Stimulated activated effector memory CD8-positive, alpha-beta T cell treated with anti-CD3 and anti-CD28 coated beads, Interleukin-12 subunit alpha, Interleukin-12 subunit beta, amount 100 ng/mL, for 72 hours (primary cell): ENCODE data around the gene ZSWIM6.
A peak's percentile ranks its signal among the peaks of the same experiment; 100 is the strongest.
"Not testable (repeated sequence)": the region's sequence is repeated elsewhere in the genome, so short reads cannot be mapped to it uniquely, and the experiment has no call there.

Source experiments
- ATAC-seq: fragments of 150-1000 bp; cut with Tn5 transposase; 2 replicates; pipeline ENCODE4 v1.10.0; 2021
- DNase-seq, 2 donors: peaks; one replicate each; pipeline ENCODE4 v3.0.0; 2021 to 2022; ENCODE audit warnings: low spot score in 2 of 2
- H3K27ac Mint-ChIP-seq: one replicate; pipeline ENCODE4 v1.8.0; 2022; ENCODE audit warnings: mild to moderate bottlenecking, mixed read lengths
- H3K36me3 Mint-ChIP-seq: one replicate; pipeline ENCODE4 v1.8.0; 2022; ENCODE audit warnings: mild to moderate bottlenecking, mixed read lengths
- H3K4me1 Mint-ChIP-seq: one replicate; pipeline ENCODE4 v1.8.0; 2022; ENCODE audit warnings: mixed read lengths
- H3K4me3 Mint-ChIP-seq: one replicate; pipeline ENCODE4 v1.8.0; 2022; ENCODE audit warnings: mild to moderate bottlenecking, mixed read lengths
- H3K9me3 Mint-ChIP-seq: one replicate; pipeline ENCODE4 v1.8.0; 2022; ENCODE audit warnings: mixed read lengths

The ZSWIM6 gene

DNA sequence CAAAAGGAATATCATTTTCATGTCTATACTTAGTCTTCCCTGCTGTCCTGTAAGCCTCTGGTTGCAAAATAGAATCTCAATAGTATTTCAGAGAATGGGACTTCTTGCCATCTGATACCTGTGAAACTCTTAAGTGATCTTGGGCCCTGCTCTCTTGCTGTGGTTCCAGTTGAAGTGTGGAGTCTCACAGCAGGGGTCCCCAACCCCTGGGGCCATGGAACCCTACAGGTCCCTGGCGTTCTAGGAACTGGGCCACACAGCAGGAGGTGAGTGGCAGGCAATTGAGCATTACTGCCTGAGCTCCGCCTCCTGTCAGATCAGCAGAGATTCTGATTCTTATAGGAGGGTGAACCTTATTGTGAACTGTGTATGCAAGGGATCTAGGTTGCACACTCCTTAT is 65.9 kb downstream of the ZSWIM6 start:
- no peaks in the 10 kb centered on the region for H3K36me3 Mint-ChIP-seq
- ATAC-seq: no peak
- H3K27ac Mint-ChIP-seq: no peak overlapping the region
- H3K4me3 Mint-ChIP-seq: no peak overlapping the region
- no peaks in the 10 kb centered on the region for H3K9me3 Mint-ChIP-seq
- no peak for DNase-seq
- peaks cover 36% of the 10 kb centered on the region for H3K4me1 Mint-ChIP-seq

DNA sequence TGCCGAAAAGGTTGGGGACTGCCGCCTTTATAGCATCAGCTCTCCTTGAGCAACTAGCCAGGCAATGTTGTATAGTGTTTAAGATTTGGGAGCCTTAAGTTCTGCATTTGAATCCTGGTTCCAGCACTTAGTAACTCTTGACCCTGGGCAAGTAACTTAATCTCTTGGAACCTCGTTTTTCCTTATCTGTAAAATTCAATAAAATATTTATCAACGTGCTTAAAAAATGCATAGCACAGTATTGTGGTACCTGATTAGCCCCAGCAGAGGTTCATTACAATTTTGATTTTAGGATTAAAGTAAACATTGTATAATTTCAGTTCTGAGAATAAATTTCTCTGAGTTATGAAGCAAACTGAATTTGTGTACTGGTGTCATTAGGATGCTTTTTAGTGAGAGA is 66.4 kb downstream of the ZSWIM6 start:
- no peaks in the 10 kb centered on the region for H3K9me3 Mint-ChIP-seq

DNA sequence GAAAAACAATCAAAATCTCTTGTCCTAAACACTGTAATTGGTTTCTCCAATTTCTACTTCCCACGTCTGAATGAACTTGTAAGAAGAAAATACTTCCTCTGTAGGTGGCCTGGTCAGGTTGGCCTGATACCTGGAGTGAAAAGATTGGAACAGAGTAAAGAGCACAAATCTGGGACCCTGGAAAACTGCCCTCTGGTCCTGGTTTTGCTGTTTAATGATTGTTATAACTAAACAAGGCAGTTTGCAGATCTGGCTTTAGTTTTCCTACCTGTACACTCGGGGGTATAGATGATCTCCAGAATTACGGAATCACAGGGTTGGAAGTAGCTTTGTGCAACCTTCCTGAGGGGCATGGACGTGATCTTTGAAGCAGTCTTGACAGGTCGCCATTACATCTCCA is 67.6 kb downstream of the ZSWIM6 start:
- Mint-ChIP-seq H3K4me3 (no peak overlapping the region), H3K9me3 (no peaks in the 10 kb centered on the region), H3K4me1 (peaks cover 43% of the 10 kb centered on the region), H3K27ac (no peak overlapping the region), H3K36me3 (no peaks in the 10 kb centered on the region)
- DNase-seq (no peak), ATAC-seq (no peak)

More for the DNA sequence above, 66.4 kb downstream of the ZSWIM6 start:
- no peak overlapping the region for H3K27ac Mint-ChIP-seq
- no peak for DNase-seq
- no peak for ATAC-seq
- no peak overlapping the region for H3K4me3 Mint-ChIP-seq
- no peaks in the 10 kb centered on the region for H3K36me3 Mint-ChIP-seq
- peaks cover 38% of the 10 kb centered on the region for H3K4me1 Mint-ChIP-seq

DNA sequence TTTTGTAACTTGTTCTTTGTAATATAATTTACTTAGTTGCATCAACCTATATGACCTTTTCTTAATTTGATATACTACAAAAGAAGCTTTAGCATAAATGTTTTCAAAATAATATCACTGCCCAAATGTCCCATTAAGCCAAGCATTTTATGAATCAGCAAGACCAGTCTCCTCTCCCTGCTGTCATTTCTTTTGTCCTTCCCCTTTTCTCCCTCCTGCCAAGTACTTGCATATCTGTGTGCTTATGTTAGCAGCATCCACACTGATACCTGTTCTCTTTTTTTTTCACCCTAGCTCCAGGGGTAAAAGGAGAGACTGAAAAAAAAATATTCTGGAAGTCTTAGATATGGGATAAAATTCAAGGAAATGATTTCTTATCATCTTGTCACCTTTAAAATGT is 69.7 kb downstream of the ZSWIM6 start:
- DNase-seq (no peak), ATAC-seq (no peak)
- no peaks in the 10 kb centered on the region for H3K9me3 Mint-ChIP-seq
- H3K27ac Mint-ChIP-seq: no peak overlapping the region
- no peak overlapping the region for H3K4me3 Mint-ChIP-seq
- no peaks in the 10 kb centered on the region for H3K36me3 Mint-ChIP-seq
- peaks cover 42% of the 10 kb centered on the region for H3K4me1 Mint-ChIP-seq

DNA sequence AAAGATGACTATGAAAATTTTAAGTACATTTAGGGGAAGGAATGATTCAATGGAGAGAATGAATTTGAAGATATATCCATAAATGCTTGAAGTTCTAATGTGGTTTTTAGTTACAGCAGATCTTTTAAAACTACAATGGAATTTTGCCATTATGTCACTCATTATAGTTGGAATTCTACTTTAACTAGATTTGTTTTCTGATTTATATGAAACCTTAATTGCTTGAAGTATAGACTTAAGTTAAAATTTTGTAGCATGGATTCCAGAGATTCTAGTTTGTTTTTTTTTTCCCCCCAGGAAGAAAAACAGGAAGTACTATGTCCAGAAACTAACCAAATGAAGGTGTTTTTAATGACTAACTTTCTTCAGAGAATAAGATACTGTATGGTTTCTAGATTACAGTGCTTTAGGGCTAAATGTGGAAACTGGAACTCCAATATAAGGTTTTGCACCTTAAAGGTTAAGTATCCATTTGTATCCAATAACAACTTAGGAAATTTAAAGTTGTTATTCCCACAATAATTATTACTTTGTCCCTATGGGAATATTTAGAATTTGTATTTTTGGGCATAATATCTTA is 70.3 kb downstream of the ZSWIM6 start:
- no peak overlapping the region for H3K4me3 Mint-ChIP-seq
- no peaks in the 10 kb centered on the region for H3K36me3 Mint-ChIP-seq
- no peak overlapping the region for H3K27ac Mint-ChIP-seq
- H3K4me1 Mint-ChIP-seq: peaks cover 42% of the 10 kb centered on the region
- no peak for DNase-seq
- H3K9me3 Mint-ChIP-seq: no peaks in the 10 kb centered on the region
- no peak for ATAC-seq

DNA sequence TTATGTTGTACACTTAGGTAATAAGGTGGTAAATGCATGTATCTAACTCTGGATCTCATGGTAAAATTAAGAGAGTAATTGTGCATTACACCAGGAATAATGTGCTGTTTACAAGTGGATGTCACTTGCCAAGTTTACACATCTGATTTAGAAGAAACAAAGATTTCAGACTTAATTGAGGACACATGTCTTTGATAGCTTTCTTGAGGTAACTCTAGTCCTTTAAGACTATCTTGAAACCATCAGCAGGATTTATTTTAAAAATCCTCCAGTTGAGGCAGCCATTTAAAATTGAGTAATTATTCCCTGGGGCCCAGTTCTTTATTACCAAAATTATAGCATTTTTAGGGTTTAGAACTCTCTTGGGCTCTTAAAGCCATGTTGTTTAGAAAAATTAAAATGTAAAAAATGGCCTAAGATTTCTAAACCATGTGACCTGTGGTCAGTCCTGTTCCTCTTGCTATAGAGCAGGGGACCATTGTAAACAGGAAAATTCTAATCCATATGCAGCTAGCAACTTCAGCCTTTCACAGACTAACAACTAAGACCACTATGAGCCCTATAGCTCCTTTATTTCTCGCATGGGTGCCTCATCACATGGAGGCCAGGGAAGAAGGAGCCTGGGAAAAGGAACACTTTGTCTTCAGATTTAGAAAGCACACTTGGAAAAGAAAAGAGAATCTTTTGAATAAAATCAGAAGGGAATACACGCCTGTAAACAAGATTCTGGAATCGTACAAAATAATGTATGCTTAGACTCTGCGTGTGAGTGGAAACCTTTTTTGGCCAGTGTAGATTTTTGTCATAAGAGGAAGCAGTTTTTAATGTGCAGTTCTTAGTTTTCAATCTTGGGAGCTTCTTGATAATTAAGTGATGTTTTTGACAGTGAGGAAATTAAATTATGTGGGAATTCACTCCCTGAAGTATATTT is 71.2 kb downstream of the ZSWIM6 start:
- no peak for DNase-seq
- no peaks in the 10 kb centered on the region for H3K36me3 Mint-ChIP-seq
- no peak overlapping the region for H3K27ac Mint-ChIP-seq
- no peaks in the 10 kb centered on the region for H3K9me3 Mint-ChIP-seq
- H3K4me1 Mint-ChIP-seq: peaks cover 48% of the 10 kb centered on the region
- no peak overlapping the region for H3K4me3 Mint-ChIP-seq
- ATAC-seq: no peak

DNA sequence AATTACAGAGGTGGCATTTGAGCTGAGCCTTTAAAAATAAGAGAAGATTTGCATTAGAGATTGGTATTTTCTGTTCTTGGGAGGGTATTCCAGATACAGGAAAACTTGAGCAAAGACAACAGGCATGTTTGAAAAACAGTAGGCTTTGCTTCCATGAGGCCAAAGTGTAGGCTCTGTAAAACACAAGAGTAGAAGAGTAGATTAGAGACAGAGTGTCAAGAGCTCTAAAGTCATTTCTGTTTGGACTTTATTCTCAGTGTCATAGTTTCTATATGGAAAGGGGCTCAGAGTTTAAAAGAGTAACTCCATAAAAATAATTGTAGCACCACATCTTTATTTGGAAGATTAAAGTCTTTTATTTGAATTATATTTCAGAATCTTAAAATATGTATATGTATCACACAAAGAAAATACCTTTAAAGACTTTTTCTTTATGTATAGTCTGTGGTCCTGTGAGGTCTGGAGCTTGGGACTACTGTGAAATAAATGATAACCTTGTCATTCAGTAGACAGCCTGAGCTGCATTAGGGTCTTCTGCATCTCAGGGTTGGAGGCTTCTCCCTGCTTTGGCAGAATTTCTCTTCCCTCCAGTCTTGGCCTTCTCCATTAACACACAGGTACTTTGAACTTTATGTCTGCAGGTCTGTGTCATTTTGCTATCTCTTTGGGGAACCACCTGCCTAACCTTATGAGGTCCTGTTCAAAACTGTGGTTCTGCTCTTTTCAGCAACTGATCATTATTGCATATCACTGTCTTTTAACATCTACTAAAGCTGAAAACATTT is 73.6 kb downstream of the ZSWIM6 start:
- Mint-ChIP-seq H3K36me3 (peaks cover 6% of the 10 kb centered on the region), H3K4me1 (peaks cover 50% of the 10 kb centered on the region), H3K4me3 (no peak overlapping the region), H3K27ac (no peak overlapping the region), H3K9me3 (no peaks in the 10 kb centered on the region)
- DNase-seq (no peak), ATAC-seq (no peak)

DNA sequence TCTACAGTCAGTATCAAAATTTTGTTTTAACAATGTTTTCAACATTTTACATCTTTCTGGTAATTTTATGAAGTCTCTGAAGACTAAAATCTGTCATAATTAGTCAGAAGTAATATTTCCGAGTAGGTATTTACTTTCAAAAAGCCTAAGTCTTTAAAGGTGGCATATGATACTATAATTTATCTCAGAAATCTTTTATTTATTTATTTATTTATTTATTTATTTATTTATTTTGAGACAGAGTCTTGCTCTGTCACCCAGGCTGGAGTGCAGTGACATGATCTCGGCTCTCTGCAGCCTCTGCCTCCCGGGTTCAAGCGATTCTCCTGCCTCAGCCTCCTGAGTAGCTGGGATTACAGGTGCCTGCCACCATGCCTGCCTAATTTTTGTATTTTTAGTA is 74.4 kb downstream of the ZSWIM6 start:
- not testable (repeated sequence) for H3K9me3 Mint-ChIP-seq, H3K27ac Mint-ChIP-seq, DNase-seq, H3K4me3 Mint-ChIP-seq, ATAC-seq, H3K36me3 Mint-ChIP-seq
- H3K4me1 Mint-ChIP-seq: peaks cover 45% of the 10 kb centered on the region

DNA sequence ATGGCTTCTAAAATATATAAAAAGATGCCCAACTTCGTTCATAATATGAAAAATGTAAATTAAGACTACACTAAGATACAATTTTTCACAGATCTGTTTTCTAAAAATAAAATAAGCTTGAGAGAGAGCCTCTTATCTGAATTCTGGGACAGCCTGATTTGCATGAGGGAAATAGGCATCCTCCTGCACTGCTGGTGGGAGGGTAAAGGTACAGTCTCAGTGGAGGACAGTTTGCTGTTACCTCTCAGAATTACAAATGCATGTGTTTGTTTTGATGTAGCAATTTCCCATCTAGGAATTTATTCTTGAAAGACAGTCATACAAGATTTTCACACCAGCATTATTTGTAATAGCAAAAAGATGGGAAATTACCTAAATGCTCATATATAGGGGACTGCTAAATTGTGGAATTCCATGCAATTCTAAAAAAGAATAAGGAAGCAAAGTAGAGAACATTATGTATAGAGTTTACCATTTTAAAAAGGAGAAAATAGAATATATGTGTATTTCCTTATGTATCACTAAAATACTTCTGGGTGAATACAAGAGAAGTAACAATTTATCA is 75.7 kb downstream of the ZSWIM6 start:
- Mint-ChIP-seq H3K36me3 (peaks cover 6% of the 10 kb centered on the region), H3K27ac (no peak overlapping the region), H3K4me3 (peak overlapping the region; percentile 61), H3K4me1 (peaks cover 37% of the 10 kb centered on the region), H3K9me3 (no peaks in the 10 kb centered on the region)
- DNase-seq (no peak), ATAC-seq (no peak)

DNA sequence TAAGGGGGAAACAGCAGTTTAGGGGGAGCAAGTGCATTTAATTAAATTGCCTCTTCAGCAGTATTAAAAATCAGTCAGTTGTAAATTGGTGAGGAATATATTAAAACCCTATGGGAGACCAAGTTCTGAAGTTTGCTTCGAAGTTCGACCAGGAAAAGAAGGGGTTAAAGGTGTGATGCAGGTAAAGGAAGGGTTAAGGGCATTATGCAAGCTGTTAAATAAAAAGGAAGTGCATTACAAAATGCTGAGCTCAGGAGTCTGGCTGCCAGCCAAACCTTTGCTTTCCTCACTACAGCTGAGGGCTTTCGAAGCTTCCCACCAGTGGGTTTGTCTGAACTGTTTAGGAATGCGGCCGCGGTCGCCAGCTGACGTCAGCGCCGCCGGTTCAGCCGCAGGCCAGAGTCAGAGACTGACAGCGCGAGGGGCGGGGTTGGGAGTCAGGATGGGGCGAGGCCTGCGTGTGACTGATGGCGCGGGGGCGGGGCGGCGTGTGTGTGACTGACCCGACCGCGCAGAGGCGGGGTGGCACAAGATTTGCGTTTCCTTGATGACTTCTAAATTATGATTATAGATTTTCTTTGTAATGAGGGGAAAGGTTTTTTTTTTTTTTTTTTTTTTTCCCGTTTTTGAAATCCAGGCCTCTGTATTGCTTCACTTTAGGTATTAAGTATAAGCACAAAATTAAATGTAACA is 76.6 kb downstream of the ZSWIM6 start:
- peak; percentile 99 for ATAC-seq

DNA sequence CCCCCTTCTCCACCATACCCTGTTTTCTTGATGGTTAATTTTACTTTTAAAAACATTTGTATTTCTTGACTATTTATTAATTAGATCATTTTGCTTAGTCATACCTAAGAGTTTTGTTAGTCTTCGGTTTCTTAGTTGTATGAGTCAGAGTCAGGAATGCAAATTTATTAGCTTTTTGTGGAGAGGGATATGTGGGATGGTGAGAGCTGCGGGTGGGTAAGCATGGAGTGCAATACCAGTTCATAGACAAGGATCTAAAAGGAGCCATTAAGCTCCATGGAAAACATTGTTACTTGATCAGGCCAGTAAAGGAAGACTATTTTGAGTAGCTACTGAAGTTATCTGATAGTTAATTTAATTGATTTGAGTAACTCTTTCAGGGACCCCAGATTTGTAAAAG is 77.5 kb downstream of the ZSWIM6 start:
- Mint-ChIP-seq H3K4me1 (peaks cover 37% of the 10 kb centered on the region), H3K36me3 (peaks cover 6% of the 10 kb centered on the region), H3K4me3 (no peak overlapping the region), H3K9me3 (no peaks in the 10 kb centered on the region), H3K27ac (peak overlapping the region; percentile 86)
- ATAC-seq (no peak), DNase-seq (no peak)

More for the DNA sequence above, 76.6 kb downstream of the ZSWIM6 start:
- DNase-seq: peak; percentile 93 to 96
- peak overlapping the region; percentile 86 for H3K27ac Mint-ChIP-seq
- peak overlapping the region; percentile 61 for H3K4me3 Mint-ChIP-seq
- peaks cover 6% of the 10 kb centered on the region for H3K36me3 Mint-ChIP-seq
- no peaks in the 10 kb centered on the region for H3K9me3 Mint-ChIP-seq
- H3K4me1 Mint-ChIP-seq: peaks cover 34% of the 10 kb centered on the region

DNA sequence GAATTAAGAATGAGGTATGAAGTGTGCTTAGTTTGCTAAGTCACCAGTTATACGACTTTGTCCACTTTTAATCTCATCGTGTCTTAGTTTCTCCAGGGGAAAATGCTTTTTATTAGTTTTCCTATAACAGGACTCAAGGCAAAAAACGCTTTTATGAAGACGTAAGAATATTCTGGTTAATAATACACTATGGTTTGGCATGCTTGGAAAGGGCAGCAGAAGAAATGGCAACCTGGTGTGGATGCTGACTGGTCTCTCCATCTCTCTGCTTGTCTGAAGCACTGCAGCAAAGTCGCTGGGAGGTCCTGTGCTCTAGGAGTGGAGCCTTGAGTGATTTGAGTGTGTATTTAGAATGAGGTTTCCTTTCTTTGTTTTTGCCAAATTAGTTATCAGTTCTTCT is 78.8 kb downstream of the ZSWIM6 start:
- Mint-ChIP-seq H3K36me3 (peaks cover 6% of the 10 kb centered on the region), H3K4me1 (peaks cover 43% of the 10 kb centered on the region), H3K9me3 (no peaks in the 10 kb centered on the region), H3K4me3 (no peak overlapping the region), H3K27ac (no peak overlapping the region)
- ATAC-seq (no peak), DNase-seq (no peak)

DNA sequence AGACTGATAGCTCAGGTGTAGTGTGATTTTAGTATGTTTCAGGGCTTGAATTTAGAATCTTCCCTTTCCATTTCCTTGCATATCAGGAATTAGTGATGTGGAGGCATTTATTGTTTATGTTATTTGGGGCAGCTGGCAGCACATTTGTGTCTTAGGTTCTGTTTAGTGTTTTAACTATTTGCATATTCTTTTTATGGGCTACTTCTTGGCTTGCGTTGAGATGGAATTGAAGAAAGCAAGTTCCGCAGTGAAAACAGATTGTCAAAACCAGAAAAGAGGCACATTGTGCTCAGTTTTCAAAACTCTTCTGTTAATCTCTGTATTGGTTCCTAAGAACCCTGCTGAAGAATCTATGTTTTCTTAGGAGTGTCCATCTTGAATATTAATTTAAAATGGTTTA is 80.3 kb downstream of the ZSWIM6 start:
- H3K4me1 Mint-ChIP-seq: peaks cover 56% of the 10 kb centered on the region
- ATAC-seq (no peak), DNase-seq (no peak)
- no peaks in the 10 kb centered on the region for H3K9me3 Mint-ChIP-seq
- H3K27ac Mint-ChIP-seq: no peak overlapping the region
- H3K4me3 Mint-ChIP-seq: no peak overlapping the region
- H3K36me3 Mint-ChIP-seq: peaks cover 6% of the 10 kb centered on the region

DNA sequence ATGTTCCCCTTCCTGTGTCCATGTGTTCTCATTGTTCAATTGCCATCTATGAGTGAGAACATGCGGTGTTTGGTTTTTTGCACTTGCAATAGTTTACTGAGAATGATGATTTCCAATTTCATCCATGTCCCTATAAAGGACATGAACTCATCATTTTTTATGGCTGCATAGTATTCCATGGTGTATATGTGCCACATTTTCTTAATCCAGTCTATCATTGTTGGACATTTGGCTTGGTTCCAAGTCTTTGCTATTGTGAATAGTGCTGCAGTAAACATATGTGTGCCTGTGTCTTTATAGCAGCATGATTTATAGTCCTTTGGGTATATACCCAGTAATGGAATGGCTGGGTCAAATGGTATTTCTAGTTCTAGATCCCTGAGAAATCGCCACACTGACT is 81.1 kb downstream of the ZSWIM6 start:
- H3K4me3 Mint-ChIP-seq, H3K9me3 Mint-ChIP-seq, H3K36me3 Mint-ChIP-seq, DNase-seq, ATAC-seq, H3K27ac Mint-ChIP-seq: not testable (repeated sequence)
- H3K4me1 Mint-ChIP-seq: peaks cover 57% of the 10 kb centered on the region

DNA sequence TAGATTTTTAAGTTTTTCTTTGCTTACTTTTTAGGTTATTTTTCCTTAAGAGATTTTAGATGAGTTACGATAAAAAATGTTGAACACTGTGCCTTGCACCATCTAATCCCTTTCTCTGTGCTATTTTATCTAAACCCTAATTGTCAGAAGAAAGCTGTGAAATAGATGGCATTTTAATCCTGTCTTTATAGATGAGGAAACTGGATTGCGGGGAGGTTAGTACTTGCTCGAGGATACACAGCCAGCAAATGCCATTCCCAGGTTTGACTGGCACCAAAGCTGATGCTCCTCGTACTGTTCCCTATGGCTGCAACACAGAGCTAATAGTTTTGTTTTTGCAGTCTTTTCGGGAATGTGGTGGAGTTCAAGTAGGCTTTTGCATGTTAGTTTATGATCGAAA is 82.7 kb downstream of the ZSWIM6 start:
- Mint-ChIP-seq H3K36me3 (no peaks in the 10 kb centered on the region), H3K4me1 (peaks cover 41% of the 10 kb centered on the region), H3K9me3 (no peaks in the 10 kb centered on the region), H3K4me3 (no peak overlapping the region), H3K27ac (no peak overlapping the region)
- DNase-seq: no peak
- ATAC-seq: no peak
